ENCODE data around the gene SLC35G3.

The SLC35G3 gene

GRCh38 chr17:35170968-35171771 lies 23.0 kb downstream of the SLC35G3 start:
- no peak overlapping the region for H3K27ac ChIP-seq
- peak; percentile 44 for DNase-seq (ENCODE audit: low spot score)
- CTCF ChIA-PET: interaction anchor here (0.7 to 1.9 kb wide), 6 partner anchors 334 to 576 kb away, joined by 3 to 14 read pairs (median 4); no protein-coding TSS in a partner anchor
- TF ChIP-seq, protein P1, sequence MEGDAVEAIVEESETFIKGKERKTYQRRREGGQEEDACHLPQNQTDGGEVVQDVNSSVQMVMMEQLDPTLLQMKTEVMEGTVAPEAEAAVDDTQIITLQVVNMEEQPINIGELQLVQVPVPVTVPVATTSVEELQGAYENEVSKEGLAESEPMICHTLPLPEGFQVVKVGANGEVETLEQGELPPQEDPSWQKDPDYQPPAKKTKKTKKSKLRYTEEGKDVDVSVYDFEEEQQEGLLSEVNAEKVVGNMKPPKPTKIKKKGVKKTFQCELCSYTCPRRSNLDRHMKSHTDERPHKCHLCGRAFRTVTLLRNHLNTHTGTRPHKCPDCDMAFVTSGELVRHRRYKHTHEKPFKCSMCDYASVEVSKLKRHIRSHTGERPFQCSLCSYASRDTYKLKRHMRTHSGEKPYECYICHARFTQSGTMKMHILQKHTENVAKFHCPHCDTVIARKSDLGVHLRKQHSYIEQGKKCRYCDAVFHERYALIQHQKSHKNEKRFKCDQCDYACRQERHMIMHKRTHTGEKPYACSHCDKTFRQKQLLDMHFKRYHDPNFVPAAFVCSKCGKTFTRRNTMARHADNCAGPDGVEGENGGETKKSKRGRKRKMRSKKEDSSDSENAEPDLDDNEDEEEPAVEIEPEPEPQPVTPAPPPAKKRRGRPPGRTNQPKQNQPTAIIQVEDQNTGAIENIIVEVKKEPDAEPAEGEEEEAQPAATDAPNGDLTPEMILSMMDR (conservative IDR thresholded peaks at IDR 0.05; ENCODE audit: low read depth): peak; percentile 31
- POLR2A ChIA-PET (ENCODE audit: low non-redundant PET): no interaction called here

DNA sequence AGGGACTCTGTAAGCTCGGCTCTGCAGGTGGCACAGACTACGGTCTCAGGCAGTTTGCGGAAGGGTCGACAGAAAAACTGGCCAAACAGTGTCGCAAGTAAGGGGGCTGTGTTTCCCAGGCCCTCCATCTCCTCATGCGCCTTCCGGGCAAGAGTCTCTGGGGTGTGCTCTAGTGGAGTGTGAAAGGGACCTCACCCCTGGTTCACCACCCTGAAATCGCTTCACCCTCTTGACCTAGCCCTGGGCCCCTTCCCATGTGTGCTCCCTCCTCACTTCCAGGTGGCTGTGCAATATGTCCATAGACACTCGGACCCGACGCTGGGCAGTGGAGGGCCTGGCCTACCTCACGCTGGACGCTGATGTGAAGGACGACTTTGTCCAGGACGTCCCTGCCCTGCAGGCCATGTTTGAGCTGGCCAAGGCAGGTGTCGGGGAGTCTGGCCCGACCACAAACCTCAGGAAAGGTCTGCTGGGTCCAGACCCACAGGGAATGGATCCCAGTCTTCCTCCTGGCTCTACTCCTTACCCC lies 24.3 kb downstream of the SLC35G3 start:
- ChIA-PET CTCF (interaction anchor here (1.0 to 1.9 kb wide), 3 partner anchors 364 to 577 kb away, joined by 3 to 14 read pairs (median 6); no protein-coding TSS in a partner anchor), POLR2A (ENCODE audit: low non-redundant PET) (no interaction called here)
- DNase-seq (ENCODE audit: low spot score): no peak
- no peak overlapping the region for H3K27ac ChIP-seq
- TF ChIP-seq, protein P1 (conservative IDR thresholded peaks at IDR 0.05; ENCODE audit: low read depth): no peak

DNA sequence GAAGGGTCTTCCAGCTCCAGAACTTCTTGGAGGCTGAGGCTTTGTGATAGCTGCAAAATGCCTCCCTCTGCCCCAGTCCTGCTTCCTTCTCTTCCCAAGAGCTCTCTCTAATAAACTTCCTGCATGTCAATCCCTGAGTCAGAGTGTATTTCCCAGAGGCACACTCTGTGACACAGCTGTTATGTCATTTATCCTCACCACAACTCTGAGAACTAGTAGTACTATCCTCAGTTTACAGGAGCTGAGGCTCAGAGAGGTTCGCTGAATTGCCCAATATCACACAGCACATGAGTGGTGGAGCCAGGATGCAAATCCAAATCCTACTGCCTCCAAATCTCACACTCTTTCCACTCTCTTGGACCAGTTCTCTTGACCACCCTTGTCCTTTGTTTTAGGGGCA lies 26.5 kb downstream of the SLC35G3 start:
- DNase-seq (ENCODE audit: low spot score): no peak
- TF ChIP-seq, protein P1 (conservative IDR thresholded peaks at IDR 0.05; ENCODE audit: low read depth): no peak
- no peak overlapping the region for H3K27ac ChIP-seq
- POLR2A ChIA-PET (ENCODE audit: low non-redundant PET): no interaction called here
- CTCF ChIA-PET: interaction anchor here (0.7 to 0.9 kb wide), 4 partner anchors 10 to 372 kb away, joined by 3 to 5 read pairs (median 3); partner anchors contain the start of gene SLFN12L

DNA sequence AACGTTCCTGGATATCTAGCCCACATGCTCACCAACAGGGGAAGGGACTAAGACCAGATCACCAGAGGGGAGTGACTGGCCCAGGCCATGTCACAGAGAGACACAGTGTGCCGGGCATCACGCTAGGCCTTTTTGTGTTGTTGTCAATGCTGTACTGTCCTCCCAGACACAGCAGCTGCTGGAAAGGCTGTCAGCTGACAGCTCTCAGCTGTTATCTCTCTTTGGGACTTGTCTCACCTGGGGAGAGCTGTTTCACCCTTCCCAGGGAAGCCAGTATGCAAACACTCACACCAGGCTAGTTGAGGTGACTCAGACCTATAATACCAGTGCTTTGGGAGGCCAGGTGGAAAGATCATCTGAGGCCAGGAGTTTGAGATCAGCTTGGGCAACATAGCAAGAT lies 27.1 kb downstream of the SLC35G3 start:
- no peak overlapping the region for H3K27ac ChIP-seq
- no peak for DNase-seq (ENCODE audit: low spot score)
- ChIA-PET CTCF (interaction anchor here (0.9 to 1.9 kb wide), 3 partner anchors 366 to 373 kb away, joined by 3 to 7 read pairs (median 3); partner anchors contain the start of gene SLFN12L), POLR2A (ENCODE audit: low non-redundant PET) (no interaction called here)
- TF ChIP-seq, protein P1 (conservative IDR thresholded peaks at IDR 0.05; ENCODE audit: low read depth): no peak

- CTCF ChIA-PET: interaction anchor here (0.6 to 1.9 kb wide), 4 partner anchors 52 to 373 kb away, joined by 3 to 7 read pairs (median 3); no protein-coding TSS in a partner anchor
- TF ChIP-seq, protein P1 (conservative IDR thresholded peaks at IDR 0.05; ENCODE audit: low read depth): no peak
- POLR2A ChIA-PET (ENCODE audit: low non-redundant PET): interaction anchor here (0.6 kb wide), 1 partner anchor 78 kb away, joined by 3 read pairs; no protein-coding TSS in a partner anchor
- H3K27ac ChIP-seq: no peak overlapping the region
- no peak for DNase-seq (ENCODE audit: low spot score)
These were observed 27.7 kb downstream of the SLC35G3 start for GRCh38 chr17:35166526-35166925.

DNA sequence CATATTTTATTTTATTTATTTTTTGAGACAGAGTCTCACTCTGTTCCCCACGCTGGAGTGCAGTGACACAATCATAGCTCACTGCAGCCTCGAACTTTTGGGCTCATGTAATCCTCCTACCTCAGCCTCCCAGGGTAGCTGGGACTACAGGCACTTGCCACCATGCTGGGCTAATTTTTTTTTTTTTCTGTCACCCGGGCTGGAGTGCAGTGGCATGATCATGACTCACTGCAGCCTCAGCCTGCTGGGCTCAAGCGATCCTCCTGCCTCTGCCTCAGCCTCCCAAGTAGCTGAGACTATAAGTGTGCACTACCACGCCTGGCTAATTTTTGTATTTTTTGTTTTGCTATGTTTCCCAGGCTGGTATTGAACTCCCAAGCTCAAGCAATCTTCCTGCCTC lies 29.5 kb downstream of the SLC35G3 start:
- POLR2A ChIA-PET (ENCODE audit: low non-redundant PET): interaction anchor here (0.7 kb wide), 1 partner anchor 146 kb away, joined by 3 read pairs; no protein-coding TSS in a partner anchor
- CTCF ChIA-PET: no interaction called here

More for the DNA sequence above, 29.5 kb downstream of the SLC35G3 start:
- TF ChIP-seq, protein P1 (conservative IDR thresholded peaks at IDR 0.05; ENCODE audit: low read depth): no peak
- no peak for DNase-seq (ENCODE audit: low spot score)
- no peak overlapping the region for H3K27ac ChIP-seq
